Endometrial microvascular endothelial cells (primary cell): Measurements from ENCODE around the gene ACAD8. TPM values are rescaled to one million over a fixed set of nuclear protein-coding genes. Genes with fewer than 3 reads are reported as not detected.

Experiments
- total RNA-seq: library from RNA; depleted of rRNA; stranded (reverse); fragments of >200 nt; gene quantifications from one replicate; pipeline ENCODE4 v1.2.3, GENCODE V29; 2015; ENCODE audit errors: inconsistent ontology term

Gene ACAD8
- total RNA-seq, 1 donor from 2014 or later, result 21.7 TPM

Other genes with a start within 250 kb of the ACAD8 start
- gene JAM3, start 184.5 kb upstream of the ACAD8 start, total RNA-seq, result 75.9 TPM
- gene NCAPD3, start 29.6 kb upstream of the ACAD8 start, total RNA-seq, result 30.1 TPM
- gene VPS26B, start 28.9 kb upstream of the ACAD8 start, total RNA-seq, result 35.1 TPM
- gene THYN1, start 216 bp upstream of the ACAD8 start, total RNA-seq, result 42.7 TPM
- not detected for gene GLB1L3, start 22.8 kb downstream of the ACAD8 start, total RNA-seq
- gene GLB1L2, start 78.4 kb downstream of the ACAD8 start, total RNA-seq, result not detected
- not detected for gene B3GAT1, start 158.7 kb downstream of the ACAD8 start, total RNA-seq